ENCODE data around the gene EPB41L4A. TPM values are rescaled to one million over a fixed set of nuclear protein-coding genes. Genes with fewer than 3 reads are reported as not detected.

The EPB41L4A gene
- total RNA-seq, 1 experiment from 2014 or later = not detected

DNA sequence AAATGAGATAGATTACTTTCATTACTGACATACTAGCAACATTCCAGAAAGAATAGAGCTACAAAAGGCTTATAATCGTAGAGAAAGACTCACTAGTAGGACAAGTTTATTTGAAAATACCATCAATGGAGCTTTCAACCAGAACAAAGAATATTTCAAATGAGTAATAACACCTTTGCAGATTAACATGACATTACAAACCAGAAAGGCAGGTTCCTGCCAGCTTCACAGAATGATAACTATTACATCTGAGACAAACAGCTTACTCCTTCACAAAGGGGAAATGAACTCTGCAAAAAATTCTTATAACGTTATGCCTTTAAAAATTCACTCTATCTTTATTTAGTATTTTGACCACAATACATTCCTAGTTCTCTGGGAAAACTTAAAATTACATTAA is 103.1 kb downstream of the EPB41L4A start:
- no peak for DNase-seq (ENCODE audit: low read depth)

- no peak for DNase-seq (ENCODE audit: low read depth)
These were observed 106.5 kb downstream of the EPB41L4A start for GRCh38 chr5:112312295-112313275.

- DNase-seq (ENCODE audit: low read depth) = no peak
These were observed 108.3 kb downstream of the EPB41L4A start for GRCh38 chr5:112310746-112311145.

DNA sequence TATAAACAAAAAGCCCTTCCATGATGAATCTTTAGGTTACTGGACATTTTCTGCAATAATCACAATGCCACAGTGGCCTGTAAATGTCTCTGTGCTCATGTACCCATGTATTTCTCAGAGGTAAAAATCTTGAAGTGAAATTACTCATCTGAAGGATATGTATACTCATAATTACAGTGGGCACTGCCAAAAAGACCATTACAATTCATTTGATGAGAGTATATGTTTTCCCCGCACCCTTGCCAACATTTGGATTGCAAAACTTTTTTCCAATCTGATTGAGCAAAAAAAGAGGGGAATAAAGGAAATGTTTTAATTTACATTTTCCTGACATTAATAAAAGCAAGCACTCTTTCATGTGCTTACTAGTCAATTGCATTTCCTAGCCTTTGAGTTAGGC is 110.5 kb downstream of the EPB41L4A start:
- DNase-seq (ENCODE audit: low read depth) = no peak

GRCh38 chr5:112306956-112307355 is 112.1 kb downstream of the EPB41L4A start:
- no peak for DNase-seq (ENCODE audit: low read depth)

DNA sequence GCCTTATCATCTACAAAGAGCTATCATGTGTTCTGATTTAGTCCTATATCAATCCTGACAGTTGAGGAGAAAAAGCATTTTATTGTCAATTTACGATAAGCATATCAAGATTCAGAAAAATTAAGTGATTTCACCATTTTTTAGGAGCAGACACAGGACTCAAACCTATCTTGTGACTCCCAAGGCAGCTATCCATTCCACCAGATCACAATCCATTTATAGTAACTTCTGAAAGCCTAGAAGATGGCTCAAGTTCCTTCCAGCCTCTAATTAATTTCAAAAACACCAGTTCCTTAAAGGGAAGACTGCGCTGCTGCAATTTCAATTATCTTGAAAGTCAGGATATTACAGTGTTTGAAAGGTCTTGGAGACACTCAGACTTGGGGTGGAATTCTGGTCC is 114.3 kb downstream of the EPB41L4A start:
- no peak for DNase-seq (ENCODE audit: low read depth)

- no peak for DNase-seq (ENCODE audit: low read depth)
These were observed 115.4 kb downstream of the EPB41L4A start for GRCh38 chr5:112303685-112304084.

GRCh38 chr5:112294126-112294525 is 125.0 kb downstream of the EPB41L4A start:
- no peak for DNase-seq (ENCODE audit: low read depth)

- no peak for DNase-seq (ENCODE audit: low read depth)
These were observed 125.5 kb downstream of the EPB41L4A start for GRCh38 chr5:112293587-112293986.

- DNase-seq (ENCODE audit: low read depth) = no peak
These were observed 128.4 kb downstream of the EPB41L4A start for GRCh38 chr5:112290691-112291090.

- no peak for DNase-seq (ENCODE audit: low read depth)
These were observed 129.6 kb downstream of the EPB41L4A start for GRCh38 chr5:112289465-112289864.

DNA sequence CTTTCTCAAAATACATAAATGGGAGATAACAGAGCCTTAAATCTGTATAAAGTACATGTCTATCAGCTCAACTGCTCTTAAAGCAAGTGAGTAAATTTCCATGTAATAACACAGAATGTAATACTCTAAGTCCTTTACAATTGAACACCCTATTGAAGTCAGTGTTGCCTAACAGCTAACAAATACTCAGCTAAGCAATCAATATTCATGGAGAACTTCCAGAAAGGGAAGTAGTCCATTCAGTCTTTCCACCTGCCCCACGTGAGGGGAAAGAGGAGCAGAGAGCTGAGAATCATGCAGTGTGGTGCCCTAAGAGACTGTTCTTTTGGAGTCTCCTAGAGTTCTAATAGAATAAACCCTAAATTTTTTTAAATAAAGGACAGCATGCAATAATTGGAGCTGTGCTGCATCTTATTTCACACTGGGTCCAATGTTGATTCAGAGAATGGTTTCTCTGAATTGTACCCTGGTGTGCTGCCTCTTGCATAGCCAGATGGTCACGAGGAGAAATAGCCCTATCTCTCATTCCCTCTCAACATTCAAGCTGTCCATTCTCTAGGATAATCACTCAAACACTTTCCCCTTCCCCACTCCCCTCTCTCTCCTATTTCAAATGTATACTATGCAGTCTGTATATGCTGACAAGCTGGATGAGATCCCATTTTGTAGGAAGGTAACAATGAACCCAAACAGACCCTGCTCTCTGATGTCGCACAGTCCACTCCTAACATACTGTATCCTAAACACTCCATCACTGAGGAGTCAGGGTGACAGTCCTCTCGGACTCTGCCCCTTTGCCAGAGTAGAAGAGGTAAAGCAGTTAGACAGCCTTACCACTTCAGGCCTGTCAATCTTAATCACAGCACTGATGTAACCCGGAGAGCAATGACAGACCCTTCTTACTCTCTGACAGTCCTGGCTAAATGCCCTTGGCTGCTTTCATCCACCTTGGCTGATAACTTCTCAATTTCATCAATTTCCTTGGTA is 134.8 kb downstream of the EPB41L4A start:
- DNase-seq (ENCODE audit: low read depth) = no peak

GRCh38 chr5:112283034-112283582 is 136.0 kb downstream of the EPB41L4A start:
- no peak for DNase-seq (ENCODE audit: low read depth)

GRCh38 chr5:112279082-112279481 is 140.0 kb downstream of the EPB41L4A start:
- DNase-seq (ENCODE audit: low read depth) = no peak

DNA sequence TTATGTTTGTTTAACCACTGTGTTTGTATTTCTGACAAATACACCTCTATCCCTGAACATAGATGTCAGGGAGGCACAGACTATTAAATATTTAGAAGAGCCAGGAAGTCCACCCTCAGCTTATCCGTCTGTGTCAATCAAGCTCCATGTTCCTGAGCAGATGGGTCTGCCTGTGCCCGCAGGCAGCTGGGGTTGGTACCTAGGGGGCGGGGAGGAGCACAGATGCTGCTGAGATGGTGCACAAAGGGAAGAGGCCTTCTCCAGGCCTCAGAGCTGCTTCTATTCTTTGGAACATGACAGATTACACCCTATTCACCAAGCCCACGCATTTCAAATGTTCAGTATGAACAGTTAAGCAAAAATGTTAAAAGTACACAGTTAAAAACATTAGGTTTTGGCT is 142.1 kb downstream of the EPB41L4A start:
- no peak for DNase-seq (ENCODE audit: low read depth)

DNA sequence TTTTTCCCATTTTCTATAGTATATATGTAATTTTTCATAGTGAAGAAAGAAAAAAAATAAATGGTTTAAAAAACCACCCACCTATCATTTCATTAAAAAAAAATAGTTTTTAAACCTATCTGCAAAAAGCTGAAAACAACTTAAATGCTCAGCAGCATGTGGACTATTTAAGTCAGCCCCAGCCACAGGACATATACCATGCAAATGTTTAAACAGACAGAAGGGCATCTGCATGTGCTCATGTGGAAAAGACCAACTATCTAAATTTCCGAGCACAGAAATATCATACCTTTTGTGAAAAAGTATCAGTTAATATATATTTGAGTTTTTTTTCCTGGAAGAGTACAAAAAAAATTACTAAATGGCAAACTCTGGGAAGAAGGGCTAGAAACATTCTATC is 143.4 kb downstream of the EPB41L4A start:
- DNase-seq (ENCODE audit: low read depth) = no peak

DNA sequence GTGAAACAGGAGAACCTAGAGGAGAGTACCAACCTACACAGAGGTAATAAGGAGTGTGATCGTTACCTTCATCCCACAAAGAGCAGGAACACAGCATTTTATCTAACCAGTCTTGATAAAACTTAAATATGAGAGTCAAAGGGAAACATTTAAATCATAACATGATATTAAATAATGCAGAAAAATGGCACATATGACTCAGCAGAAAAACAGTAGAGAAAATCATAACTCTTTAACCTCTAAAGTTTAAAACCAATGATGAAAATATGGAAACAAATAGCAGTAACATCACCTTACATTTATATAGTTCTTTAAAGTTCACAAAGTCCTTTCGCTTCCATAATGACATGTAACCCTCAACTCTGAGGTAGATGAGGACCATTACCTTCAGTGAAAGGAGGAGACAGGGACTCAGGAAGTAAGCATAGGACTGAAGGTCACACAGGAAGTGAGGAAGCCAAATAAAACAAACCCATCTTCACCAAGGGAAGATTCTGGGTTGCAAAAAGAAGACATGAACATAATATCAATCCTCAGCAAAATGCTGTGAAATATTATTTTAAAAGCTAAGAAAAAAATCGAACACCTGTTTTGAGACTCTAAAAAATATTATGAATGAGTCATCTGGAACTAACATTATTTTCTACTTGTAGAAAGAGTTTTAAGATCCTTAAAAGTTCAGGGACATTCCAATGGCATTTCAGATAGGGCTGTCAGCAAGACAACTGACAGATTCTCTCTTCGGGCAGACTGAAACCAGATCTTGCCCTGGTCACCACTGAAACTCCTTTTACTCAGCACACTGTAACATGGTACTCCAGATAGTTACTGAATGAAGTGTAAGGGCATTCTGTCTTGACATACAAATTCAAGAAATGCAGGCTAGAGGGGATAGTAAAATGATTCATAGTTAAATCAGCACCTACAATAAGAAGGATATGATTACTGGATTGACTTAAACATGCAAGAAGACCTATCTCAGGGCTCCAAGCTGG is 148.5 kb downstream of the EPB41L4A start:
- no peak for DNase-seq (ENCODE audit: low read depth)

GRCh38 chr5:112267231-112267630 is 151.8 kb downstream of the EPB41L4A start:
- DNase-seq (ENCODE audit: low read depth) = no peak

GRCh38 chr5:112264666-112265065 is 154.4 kb downstream of the EPB41L4A start:
- no peak for DNase-seq (ENCODE audit: low read depth)

- DNase-seq (ENCODE audit: low read depth) = no peak
These were observed 154.9 kb downstream of the EPB41L4A start for GRCh38 chr5:112264151-112264550.
